CD4-positive, alpha-beta T cell (primary cell): ENCODE measurements around the gene SLC26A2. TPM values are rescaled to one million over a fixed set of nuclear protein-coding genes. Genes with fewer than 3 reads are reported as not detected.
"Not testable (repeated sequence)": the region's sequence is repeated elsewhere in the genome, so short reads cannot be mapped to it uniquely, and the experiment has no call there.

ENCODE experiments used
- ATAC-seq: fragments of 200-7000 bp; cut with Tn5 transposase; one replicate; pipeline ENCODE4 v1.10.0; 2022; ENCODE audit warnings: mild to moderate bottlenecking; ENCODE audit not compliant: poor library complexity
- CTCF ChIA-PET: fragments of 350-600 bp; sonication (Branson Sonifier 250); formaldehyde crosslinking; loops from one replicate; lab custom pipeline; 2021; ENCODE audit warnings: antibody characterized with exemption, inconsistent platforms; lab: Charles Lee
- POLR2A ChIA-PET: fragments of 350-600 bp; sonication (Branson Sonifier 250); formaldehyde crosslinking; loops from one replicate; lab custom pipeline; 2021; ENCODE audit warnings: antibody characterized with exemption, inconsistent platforms; lab: Charles Lee
- DNase-seq, 14 experiments: peaks; one replicate each; pipeline ENCODE4 v3.0.0-alpha.2; 2013 to 2020; ENCODE audit warnings: mixed read lengths in 2 of 14
- H3K27ac ChIP-seq, 2 donors: one replicate each; pipeline versions ENCODE4 v1.5.1 to v1.7.0; 2013; ENCODE audit warnings: low read length in 2 of 2, low read depth in 1 of 2, mild to moderate bottlenecking in 1 of 2
- H3K27me3 ChIP-seq, 2 experiments: 1 replicate in 1 of 2; 2 replicates in 1 of 2; pipeline versions ENCODE4 v1.6.1 to v1.7.0; 2013; ENCODE audit warnings: low read length in 2 of 2, control low read depth in 1 of 2, mild to moderate bottlenecking in 1 of 2, moderate library complexity in 1 of 2; ENCODE audit not compliant: insufficient read depth in 2 of 2, control insufficient read depth in 1 of 2
- H3K36me3 ChIP-seq: one replicate; pipeline ENCODE4 v1.6.1; 2013; ENCODE audit warnings: low read length, control low read depth; ENCODE audit not compliant: insufficient read depth
- H3K4me1 ChIP-seq: one replicate; pipeline ENCODE4 v1.6.1; 2013; ENCODE audit warnings: low read length, control low read depth; ENCODE audit not compliant: insufficient read depth
- H3K4me3 ChIP-seq: one replicate; pipeline ENCODE4 v1.5.1; 2013; ENCODE audit warnings: mild to moderate bottlenecking, low read length, moderate library complexity
- H3K9me3 ChIP-seq, 2 experiments: 1 replicate in 1 of 2; 2 replicates in 1 of 2; pipeline versions ENCODE4 v1.6.1 to v1.7.0; 2013; ENCODE audit warnings: low read length in 2 of 2, mild to moderate bottlenecking in 2 of 2, control low read depth in 1 of 2, moderate library complexity in 1 of 2; ENCODE audit not compliant: control insufficient read depth in 1 of 2, insufficient read depth in 1 of 2
- H3K27ac Mint-ChIP-seq: one replicate; pipeline ENCODE4 v1.8.0; 2020; ENCODE audit warnings: mixed read lengths
- H3K27me3 Mint-ChIP-seq: one replicate; pipeline ENCODE4 v1.8.0; 2021; ENCODE audit warnings: mixed read lengths
- H3K36me3 Mint-ChIP-seq: one replicate; pipeline ENCODE4 v1.8.0; 2021; ENCODE audit warnings: low read depth, mixed read lengths
- H3K4me1 Mint-ChIP-seq: one replicate; pipeline ENCODE4 v1.8.0; 2021; ENCODE audit warnings: low read depth, mixed read lengths
- H3K4me3 Mint-ChIP-seq: one replicate; pipeline ENCODE4 v1.8.0; 2020; ENCODE audit warnings: mild to moderate bottlenecking, mixed read lengths
- H3K9me3 Mint-ChIP-seq: one replicate; pipeline ENCODE4 v1.8.0; 2020; ENCODE audit warnings: mixed read lengths
- intact Hi-C, 2 experiments: fragments of 100-400 bp; cut with DNase I in 1 of 2; cut with micrococcal nuclease in 1 of 2; formaldehyde crosslinking; loops; one replicate each; pipeline versions ENCODE4 v1.15.1 to v1.9.0; 2023 to 2025; cut with DNase I, micrococcal nuclease
- total RNA-seq, 174 experiments: library from RNA in 2 of 174; stranded (reverse) in 2 of 174; gene quantifications; one replicate each; pipeline ENCODE4 v1.2.3 and lab custom pipeline; 2021 to 2026
- TF ChIP-seq, protein P1 (sequence below): fragments of 200-600 bp; IDR thresholded peaks from one replicate; pipeline ENCODE4 v1.8.0; 2022; ENCODE audit warnings: antibody characterized with exemption, mild to moderate bottlenecking

SLC26A2 gene
- total RNA-seq, 2 experiments from 2014 or later: 2.8 to 4.2 TPM

DNA sequence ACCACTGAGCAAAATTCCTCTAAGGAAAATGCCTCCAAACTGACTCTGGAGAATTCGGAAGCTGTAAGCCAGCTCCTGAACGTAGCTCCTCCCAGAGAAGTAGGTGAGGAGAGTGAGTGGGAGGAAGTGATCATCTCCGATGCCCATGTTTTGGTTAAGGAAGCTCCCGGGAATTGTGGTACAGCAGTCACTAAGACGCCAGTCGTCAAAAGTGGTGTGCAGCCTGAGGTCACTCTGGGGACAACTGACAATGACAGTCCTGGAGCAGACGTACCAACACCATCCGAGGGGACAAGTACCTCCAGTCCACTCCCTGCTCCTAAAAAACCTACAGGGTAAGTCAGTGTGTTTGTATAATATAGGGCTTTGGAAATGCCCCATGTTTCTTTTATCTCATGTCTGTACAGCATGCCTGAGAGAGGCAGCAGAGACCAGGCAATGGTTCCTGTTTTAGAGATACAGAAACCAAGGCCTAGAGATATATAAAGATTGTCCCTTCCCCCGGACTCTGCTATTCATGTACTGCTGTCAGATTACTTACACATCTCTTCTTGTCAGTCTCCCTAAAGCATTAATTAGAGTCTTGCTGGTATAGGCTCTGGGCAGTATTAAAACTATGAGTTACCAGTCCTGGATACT, 63.9 kb downstream of the SLC26A2 start:
- TF ChIP-seq, protein P1, sequence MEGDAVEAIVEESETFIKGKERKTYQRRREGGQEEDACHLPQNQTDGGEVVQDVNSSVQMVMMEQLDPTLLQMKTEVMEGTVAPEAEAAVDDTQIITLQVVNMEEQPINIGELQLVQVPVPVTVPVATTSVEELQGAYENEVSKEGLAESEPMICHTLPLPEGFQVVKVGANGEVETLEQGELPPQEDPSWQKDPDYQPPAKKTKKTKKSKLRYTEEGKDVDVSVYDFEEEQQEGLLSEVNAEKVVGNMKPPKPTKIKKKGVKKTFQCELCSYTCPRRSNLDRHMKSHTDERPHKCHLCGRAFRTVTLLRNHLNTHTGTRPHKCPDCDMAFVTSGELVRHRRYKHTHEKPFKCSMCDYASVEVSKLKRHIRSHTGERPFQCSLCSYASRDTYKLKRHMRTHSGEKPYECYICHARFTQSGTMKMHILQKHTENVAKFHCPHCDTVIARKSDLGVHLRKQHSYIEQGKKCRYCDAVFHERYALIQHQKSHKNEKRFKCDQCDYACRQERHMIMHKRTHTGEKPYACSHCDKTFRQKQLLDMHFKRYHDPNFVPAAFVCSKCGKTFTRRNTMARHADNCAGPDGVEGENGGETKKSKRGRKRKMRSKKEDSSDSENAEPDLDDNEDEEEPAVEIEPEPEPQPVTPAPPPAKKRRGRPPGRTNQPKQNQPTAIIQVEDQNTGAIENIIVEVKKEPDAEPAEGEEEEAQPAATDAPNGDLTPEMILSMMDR: no peak

DNA sequence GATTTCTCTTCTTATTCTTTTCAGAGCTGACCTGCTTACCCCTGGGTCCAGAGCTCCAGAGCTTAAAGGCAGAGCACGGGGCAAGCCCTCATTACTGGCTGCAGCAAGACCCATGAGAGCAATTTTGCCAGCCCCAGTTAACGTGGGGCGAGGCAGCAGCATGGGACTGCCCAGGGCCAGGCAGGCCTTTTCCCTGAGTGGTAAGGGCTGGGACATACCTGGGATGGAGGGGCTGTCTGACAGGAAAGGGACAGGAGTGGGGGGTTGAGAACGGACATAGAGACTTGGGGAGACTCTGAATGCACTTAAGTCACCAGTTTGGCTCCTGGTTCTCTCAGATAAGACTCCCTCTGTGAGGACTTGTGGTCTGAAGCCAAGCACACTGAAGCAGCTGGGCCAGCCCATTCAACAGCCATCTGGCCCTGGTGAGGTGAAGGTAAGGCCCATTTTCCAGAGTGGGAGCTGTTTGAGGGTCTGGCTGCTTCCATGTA, 66.2 kb downstream of the SLC26A2 start:
- no peaks in the 10 kb centered on the region for H3K4me1 ChIP-seq
- Mint-ChIP-seq H3K36me3 (peaks cover 96% of the 10 kb centered on the region), H3K4me1 (no peaks in the 10 kb centered on the region), H3K27ac (no peak overlapping the region), H3K27me3 (no peaks in the 10 kb centered on the region), H3K4me3 (no peak overlapping the region), H3K9me3 (no peaks in the 10 kb centered on the region)
- ATAC-seq (no peak), DNase-seq (no peak)
- H3K36me3 ChIP-seq: peaks cover 84% of the 10 kb centered on the region
- intact Hi-C loops: no loop called here
- H3K27ac ChIP-seq: no peak overlapping the region
- H3K9me3 ChIP-seq: no peaks in the 10 kb centered on the region
- TF ChIP-seq, protein P1: no peak
- POLR2A ChIA-PET: no interaction called here
- no peaks in the 10 kb centered on the region for H3K27me3 ChIP-seq
- CTCF ChIA-PET: no interaction called here
- H3K4me3 ChIP-seq: no peak overlapping the region

More for the DNA sequence above, 63.9 kb downstream of the SLC26A2 start:
- Mint-ChIP-seq H3K4me3 (no peak overlapping the region), H3K9me3 (no peaks in the 10 kb centered on the region), H3K4me1 (no peaks in the 10 kb centered on the region), H3K27me3 (no peaks in the 10 kb centered on the region), H3K36me3 (peaks cover 99% of the 10 kb centered on the region), H3K27ac (no peak overlapping the region)
- ATAC-seq: no peak
- H3K27ac ChIP-seq: no peak overlapping the region
- ChIA-PET POLR2A (no interaction called here), CTCF (no interaction called here)
- peaks cover 85% of the 10 kb centered on the region for H3K36me3 ChIP-seq
- no peak overlapping the region for H3K4me3 ChIP-seq
- intact Hi-C loops: no loop called here
- DNase-seq: no peak
- H3K4me1 ChIP-seq: no peaks in the 10 kb centered on the region
- H3K9me3 ChIP-seq: no peaks in the 10 kb centered on the region
- no peaks in the 10 kb centered on the region for H3K27me3 ChIP-seq

DNA sequence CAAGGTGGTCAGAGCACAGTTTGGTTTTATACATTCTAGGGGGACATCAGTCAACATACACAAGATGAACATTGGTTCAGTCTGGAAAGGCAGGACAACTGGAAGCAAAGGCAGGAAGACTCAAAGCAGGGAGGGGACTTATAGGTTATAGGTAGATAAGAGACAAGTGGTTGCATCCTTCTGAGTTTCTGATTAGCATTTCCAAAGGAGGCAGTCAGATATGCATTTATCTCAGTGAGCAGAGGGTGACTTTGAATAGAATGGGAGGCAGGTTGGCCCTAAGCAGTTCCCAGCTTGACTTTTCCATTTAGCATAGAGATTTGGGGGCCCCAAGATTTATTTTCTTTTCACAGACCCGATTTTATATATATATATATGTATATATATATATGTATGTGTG, 67.5 kb downstream of the SLC26A2 start:
- H3K4me3 Mint-ChIP-seq, H3K27ac ChIP-seq, H3K4me3 ChIP-seq, DNase-seq, H3K4me1 ChIP-seq, intact Hi-C loops, H3K9me3 ChIP-seq, H3K27ac Mint-ChIP-seq, H3K4me1 Mint-ChIP-seq, POLR2A ChIA-PET, CTCF ChIA-PET, H3K27me3 ChIP-seq, H3K27me3 Mint-ChIP-seq, H3K9me3 Mint-ChIP-seq, ATAC-seq: not testable (repeated sequence)
- H3K36me3 ChIP-seq: peaks cover 85% of the 10 kb centered on the region
- H3K36me3 Mint-ChIP-seq: peaks cover 96% of the 10 kb centered on the region

DNA sequence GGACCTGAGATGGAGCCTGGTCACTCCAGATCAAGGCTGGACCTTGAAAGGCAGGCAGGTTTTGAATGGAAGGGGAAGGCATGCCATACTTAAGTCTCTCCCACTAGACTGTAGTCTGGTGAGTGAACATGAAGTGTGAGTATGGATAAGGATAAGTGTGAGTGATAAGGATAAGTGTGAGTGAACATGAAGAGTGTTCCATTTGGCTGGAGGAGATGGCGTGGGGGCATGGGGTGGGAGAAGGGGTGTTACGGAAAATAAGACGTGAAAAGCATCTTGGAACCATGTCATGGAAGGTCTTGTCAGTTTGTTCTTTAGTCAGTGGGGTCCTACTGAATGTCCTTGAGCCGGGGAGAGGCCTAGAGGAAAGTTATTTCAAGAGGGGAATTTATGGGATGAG, 72.8 kb downstream of the SLC26A2 start:
- peaks cover 91% of the 10 kb centered on the region for H3K36me3 ChIP-seq
- Mint-ChIP-seq H3K9me3 (no peaks in the 10 kb centered on the region), H3K4me3 (no peak overlapping the region), H3K36me3 (peaks cover 97% of the 10 kb centered on the region), H3K27ac (no peak overlapping the region), H3K4me1 (no peaks in the 10 kb centered on the region), H3K27me3 (no peaks in the 10 kb centered on the region)
- ATAC-seq: no peak
- no peak overlapping the region for H3K27ac ChIP-seq
- no peak for DNase-seq
- H3K9me3 ChIP-seq: no peaks in the 10 kb centered on the region
- intact Hi-C loops: no loop called here
- H3K27me3 ChIP-seq: no peaks in the 10 kb centered on the region
- TF ChIP-seq, protein P1: no peak
- H3K4me3 ChIP-seq: no peak overlapping the region
- CTCF ChIA-PET: no interaction called here
- H3K4me1 ChIP-seq: no peaks in the 10 kb centered on the region
- POLR2A ChIA-PET: no interaction called here
